Activated T-cell treated with anti-CD3 and anti-CD28 coated beads for 1 hour (primary cell): ENCODE results near the gene FDX1.

Source experiments
- DNase-seq: peaks from one replicate; pipeline ENCODE4 v3.0.0-alpha.2; 2020; ENCODE audit warnings: low read depth

The FDX1 gene

DNA sequence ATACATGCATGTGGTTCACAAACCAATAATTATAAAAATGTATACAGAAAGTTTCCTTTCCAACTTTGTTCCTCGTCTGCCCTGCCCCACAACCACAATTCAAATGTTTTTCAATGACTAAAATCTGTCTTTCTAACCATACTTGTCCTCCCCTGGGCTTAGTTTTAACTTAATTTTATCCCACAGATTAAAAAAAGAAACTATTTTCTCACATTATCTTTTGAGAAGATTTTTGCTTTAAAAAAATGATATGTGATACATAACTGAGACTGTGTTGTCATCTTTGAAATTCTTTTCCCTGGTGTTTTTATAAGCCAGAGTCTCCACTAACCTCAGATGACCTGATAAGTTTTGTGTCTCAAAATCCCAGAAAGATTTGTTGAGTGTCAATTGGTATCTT is 79.0 kb downstream of the FDX1 start:
- no peak for DNase-seq

DNA sequence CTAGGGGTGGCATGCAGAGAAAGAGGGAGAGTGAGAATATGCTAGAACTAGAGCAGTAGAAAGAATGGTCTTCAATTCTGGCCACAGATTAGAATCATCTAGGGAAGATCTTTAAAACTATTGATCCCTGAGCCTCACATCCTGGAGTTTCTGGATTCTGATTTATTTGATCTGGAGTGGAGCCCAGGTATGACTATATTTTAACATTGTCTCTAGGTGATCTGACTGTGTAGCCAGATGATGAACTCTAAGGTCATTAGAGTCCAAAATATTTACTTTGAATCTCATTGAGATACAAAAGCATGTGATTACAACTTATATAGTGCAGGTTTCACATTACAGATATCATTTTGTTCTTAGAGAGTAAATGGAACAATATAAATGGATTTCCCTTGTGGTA is 79.7 kb downstream of the FDX1 start:
- DNase-seq, result no peak

GRCh38 chr11:110512026-110512425 is 82.3 kb downstream of the FDX1 start:
- no peak for DNase-seq

GRCh38 chr11:110513259-110513801 is 83.6 kb downstream of the FDX1 start:
- DNase-seq, result no peak

DNA sequence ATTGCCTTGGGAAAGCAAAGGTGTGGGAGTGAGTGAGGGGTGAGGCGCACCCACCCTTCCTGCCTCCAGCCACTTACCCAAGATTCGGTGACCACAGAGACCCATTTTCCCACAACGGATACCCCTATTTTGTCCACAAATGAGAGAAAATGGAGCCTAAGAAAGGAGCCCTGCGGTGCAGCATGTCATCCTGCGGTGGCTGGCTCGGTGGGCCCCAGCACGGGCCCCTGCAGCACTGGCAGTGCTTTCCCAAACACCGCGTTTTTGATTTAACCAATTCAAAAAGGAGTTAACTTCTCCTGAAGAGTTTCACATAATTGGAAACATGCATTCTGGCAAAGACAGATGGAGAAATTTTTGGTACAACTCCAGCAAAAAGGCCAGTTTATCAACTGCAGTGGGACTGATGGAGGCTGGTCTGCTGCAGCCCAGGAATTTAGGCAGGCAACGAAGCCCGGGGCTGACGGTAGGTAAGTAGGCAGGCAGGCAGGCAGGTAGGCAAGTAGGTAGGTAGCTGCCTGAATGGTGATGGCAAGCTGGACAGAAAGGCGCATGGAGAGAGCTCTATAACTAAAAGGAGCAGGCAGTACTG is 84.2 kb downstream of the FDX1 start:
- DNase-seq, result no peak
